ENCODE data around the gene NFATC1. TPM values are rescaled to one million over a fixed set of nuclear protein-coding genes. Genes with fewer than 3 reads are reported as not detected.

NFATC1 gene
- total RNA-seq, 3 donors from 2014 or later (not counting 1 experiment from before 2014, with no cell fraction given) = 35.8 to 47.4 (median 37.1) TPM

DNA sequence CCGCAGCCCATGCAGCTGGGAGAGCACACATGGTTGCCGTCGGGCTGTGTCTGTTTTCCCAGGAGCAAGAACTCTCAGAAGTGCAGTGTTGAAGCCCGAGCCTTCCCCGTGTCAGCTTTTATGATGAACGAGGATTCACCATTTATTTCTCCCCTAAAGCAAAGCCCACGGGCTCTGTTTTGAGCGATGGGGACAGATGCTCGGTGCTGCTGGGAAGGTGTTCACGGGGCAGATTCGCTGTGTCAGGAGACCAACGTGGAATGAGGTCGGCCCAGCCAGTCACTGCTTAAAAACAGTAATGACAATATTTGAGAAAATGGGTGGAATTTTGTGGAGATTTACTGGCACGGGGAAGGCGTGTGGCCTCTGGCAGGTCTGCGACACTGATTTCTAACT is 43.9 kb downstream of the NFATC1 start:
- Mint-ChIP-seq H3K9me3 (no peaks in the 10 kb centered on the region), H3K4me3 (no peak overlapping the region), H3K36me3 (no peaks in the 10 kb centered on the region), H3K4me1 (peaks cover 0 to 26% of the 10 kb centered on the region in 2 donors), H3K27ac (no peak overlapping the region), H3K27me3 (ENCODE audit: low read depth in 2 of 2) (no peaks in the 10 kb centered on the region)
- ATAC-seq (no peak), DNase-seq (no peak)
- no peaks in the 10 kb centered on the region for H3K27me3 ChIP-seq (ENCODE audit: control insufficient read depth, insufficient read depth, low read length)
- TF ChIP-seq, protein P1, sequence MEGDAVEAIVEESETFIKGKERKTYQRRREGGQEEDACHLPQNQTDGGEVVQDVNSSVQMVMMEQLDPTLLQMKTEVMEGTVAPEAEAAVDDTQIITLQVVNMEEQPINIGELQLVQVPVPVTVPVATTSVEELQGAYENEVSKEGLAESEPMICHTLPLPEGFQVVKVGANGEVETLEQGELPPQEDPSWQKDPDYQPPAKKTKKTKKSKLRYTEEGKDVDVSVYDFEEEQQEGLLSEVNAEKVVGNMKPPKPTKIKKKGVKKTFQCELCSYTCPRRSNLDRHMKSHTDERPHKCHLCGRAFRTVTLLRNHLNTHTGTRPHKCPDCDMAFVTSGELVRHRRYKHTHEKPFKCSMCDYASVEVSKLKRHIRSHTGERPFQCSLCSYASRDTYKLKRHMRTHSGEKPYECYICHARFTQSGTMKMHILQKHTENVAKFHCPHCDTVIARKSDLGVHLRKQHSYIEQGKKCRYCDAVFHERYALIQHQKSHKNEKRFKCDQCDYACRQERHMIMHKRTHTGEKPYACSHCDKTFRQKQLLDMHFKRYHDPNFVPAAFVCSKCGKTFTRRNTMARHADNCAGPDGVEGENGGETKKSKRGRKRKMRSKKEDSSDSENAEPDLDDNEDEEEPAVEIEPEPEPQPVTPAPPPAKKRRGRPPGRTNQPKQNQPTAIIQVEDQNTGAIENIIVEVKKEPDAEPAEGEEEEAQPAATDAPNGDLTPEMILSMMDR (IDR thresholded peaks at IDR 0.05) = no peak
- 95% methylated on average over 16 of the region's 16 CpGs for WGBS (ENCODE audit: insufficient coverage)
- no peak overlapping the region for H3K27ac ChIP-seq (ENCODE audit: low read length)
- H3K36me3 ChIP-seq (ENCODE audit: control insufficient read depth, insufficient read depth, low read length) = peaks cover 8% of the 10 kb centered on the region
- intact Hi-C loops (cut with micrococcal nuclease) = no loop called here
- peaks cover 15% of the 10 kb centered on the region for H3K4me1 ChIP-seq (ENCODE audit: control insufficient read depth, insufficient read depth, low read length)
- H3K4me3 ChIP-seq (ENCODE audit: low read length) = no peak overlapping the region
- no peaks in the 10 kb centered on the region for H3K9me3 ChIP-seq (ENCODE audit: control insufficient read depth, insufficient read depth, low read length)

DNA sequence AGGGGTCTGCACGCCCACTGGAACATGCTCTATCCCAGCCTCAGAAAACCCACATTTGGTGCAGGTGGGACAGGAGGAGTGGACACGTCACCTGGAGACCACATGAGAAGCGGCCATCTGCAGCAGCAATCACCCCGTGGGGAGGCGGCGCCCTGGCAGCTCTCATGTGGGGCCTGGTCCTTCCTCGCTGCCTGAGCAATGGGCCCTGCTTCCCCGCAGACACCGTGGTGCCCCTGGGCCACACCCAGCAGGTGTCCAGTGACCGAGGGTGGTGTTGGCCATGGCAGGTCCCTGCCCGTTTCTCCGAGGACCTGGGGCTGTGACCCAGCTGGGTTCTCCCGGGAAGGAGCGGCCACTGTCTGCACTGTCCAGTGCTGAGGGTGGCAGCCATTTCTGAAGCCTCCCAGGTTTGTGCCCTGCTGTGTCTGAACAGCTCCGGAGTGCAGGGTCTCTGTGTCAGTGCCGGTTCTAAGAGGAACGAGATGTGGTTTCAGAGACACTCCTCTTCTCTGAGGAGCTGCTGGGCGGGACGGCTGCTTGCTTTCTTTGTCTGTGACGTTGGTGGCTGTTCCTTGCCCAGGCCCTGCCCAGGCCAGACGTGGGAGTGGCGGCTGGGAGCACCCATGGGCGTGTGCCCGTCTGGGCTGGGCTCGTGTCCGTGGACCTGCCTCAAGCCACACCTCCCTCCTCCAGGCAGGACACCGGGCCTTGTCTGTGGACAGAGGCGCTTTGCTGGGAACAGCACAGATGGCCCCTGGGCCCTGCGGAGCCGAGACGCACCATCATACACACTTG is 44.8 kb downstream of the NFATC1 start:
- Histone ChIP-seq H3K36me3 (ENCODE audit: control insufficient read depth, insufficient read depth, low read length) (peaks cover 8% of the 10 kb centered on the region), H3K9me3 (ENCODE audit: control insufficient read depth, insufficient read depth, low read length) (no peaks in the 10 kb centered on the region), H3K4me1 (ENCODE audit: control insufficient read depth, insufficient read depth, low read length) (peaks cover 15% of the 10 kb centered on the region), H3K27ac (ENCODE audit: low read length) (no peak overlapping the region), H3K27me3 (ENCODE audit: control insufficient read depth, insufficient read depth, low read length) (no peaks in the 10 kb centered on the region), H3K4me3 (ENCODE audit: low read length) (no peak overlapping the region)
- H3K27me3 Mint-ChIP-seq (ENCODE audit: low read depth in 2 of 2) = no peaks in the 10 kb centered on the region
- peaks cover 0 to 26% of the 10 kb centered on the region in 2 donors for H3K4me1 Mint-ChIP-seq
- intact Hi-C loops (cut with micrococcal nuclease) = no loop called here
- H3K27ac Mint-ChIP-seq = no peak overlapping the region
- 93% methylated on average over 31 of the region's 31 CpGs for WGBS (ENCODE audit: insufficient coverage)
- no peaks in the 10 kb centered on the region for H3K9me3 Mint-ChIP-seq
- no peak overlapping the region for H3K4me3 Mint-ChIP-seq
- DNase-seq (no peak), ATAC-seq (no peak)
- TF ChIP-seq, protein P1 (IDR thresholded peaks at IDR 0.05) = no peak
- no peaks in the 10 kb centered on the region for H3K36me3 Mint-ChIP-seq

DNA sequence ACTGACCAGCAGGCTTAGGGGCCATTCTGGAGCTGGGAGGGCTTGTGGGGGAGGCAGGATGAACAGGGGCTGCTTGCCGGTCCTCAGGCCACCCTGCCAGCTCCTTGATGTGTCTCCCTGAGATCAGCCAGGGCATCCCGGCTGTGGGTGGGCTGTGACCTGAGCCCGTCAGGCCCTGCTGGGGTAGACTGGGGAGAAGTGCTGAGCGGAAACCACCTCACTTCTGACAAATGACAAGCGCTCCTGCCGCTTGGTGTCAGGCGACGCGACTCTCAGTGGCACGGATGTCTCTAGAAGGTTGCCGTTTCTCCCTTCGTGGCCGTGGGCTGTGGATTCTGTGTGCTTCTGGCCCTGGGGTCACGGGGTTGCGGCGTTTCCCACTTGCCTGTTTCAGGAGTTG is 45.7 kb downstream of the NFATC1 start:
- Histone ChIP-seq H3K9me3 (ENCODE audit: control insufficient read depth, insufficient read depth, low read length) (no peaks in the 10 kb centered on the region), H3K36me3 (ENCODE audit: control insufficient read depth, insufficient read depth, low read length) (peaks cover 8% of the 10 kb centered on the region), H3K27ac (ENCODE audit: low read length) (no peak overlapping the region), H3K4me3 (ENCODE audit: low read length) (no peak overlapping the region), H3K27me3 (ENCODE audit: control insufficient read depth, insufficient read depth, low read length) (no peaks in the 10 kb centered on the region), H3K4me1 (ENCODE audit: control insufficient read depth, insufficient read depth, low read length) (peaks cover 15% of the 10 kb centered on the region)
- intact Hi-C loops (cut with micrococcal nuclease) = no loop called here
- Mint-ChIP-seq H3K4me1 (peaks cover 0 to 26% of the 10 kb centered on the region in 2 donors), H3K27me3 (ENCODE audit: low read depth in 2 of 2) (no peaks in the 10 kb centered on the region), H3K36me3 (no peaks in the 10 kb centered on the region), H3K9me3 (no peaks in the 10 kb centered on the region), H3K4me3 (no peak overlapping the region), H3K27ac (peak overlapping the region in 1 of 2 donors; percentile 38)
- TF ChIP-seq, protein P1 (IDR thresholded peaks at IDR 0.05) = no peak
- ATAC-seq (no peak), DNase-seq (no peak)
- 98% methylated on average over 16 of the region's 16 CpGs for WGBS (ENCODE audit: insufficient coverage)
